Glomerular visceral epithelial cell (primary cell): ENCODE measurements around the gene HIP1.
"Not testable (repeated sequence)": the region's sequence is repeated elsewhere in the genome, so short reads cannot be mapped to it uniquely, and the experiment has no call there.

Experiments
- DNase-seq: peaks from one replicate; pipeline ENCODE4 v3.0.0-alpha.2; 2016; ENCODE audit errors: extremely low spot score

HIP1 gene

GRCh38 chr7:75716992-75717626 lies 21.6 kb downstream of the HIP1 start:
- DNase-seq, result no peak

- no peak for DNase-seq
Measured at GRCh38 chr7:75715864-75716263, 22.9 kb downstream of the HIP1 start.

- no peak for DNase-seq
Measured at GRCh38 chr7:75712517-75713361, 26.0 kb downstream of the HIP1 start.

GRCh38 chr7:75711656-75712514 lies 26.9 kb downstream of the HIP1 start:
- no peak for DNase-seq

GRCh38 chr7:75711076-75711475 lies 27.7 kb downstream of the HIP1 start:
- DNase-seq, result no peak

GRCh38 chr7:75704928-75705327 lies 33.8 kb downstream of the HIP1 start:
- no peak for DNase-seq

GRCh38 chr7:75702515-75702914 lies 36.2 kb downstream of the HIP1 start:
- DNase-seq, result no peak

- no peak for DNase-seq
Measured at GRCh38 chr7:75699993-75700392, 38.7 kb downstream of the HIP1 start.

GRCh38 chr7:75698358-75698757 lies 40.4 kb downstream of the HIP1 start:
- DNase-seq, result no peak

- DNase-seq, result no peak
Measured at GRCh38 chr7:75696263-75697037, 42.3 kb downstream of the HIP1 start.

- DNase-seq, result no peak
Measured at GRCh38 chr7:75694638-75695399, 43.9 kb downstream of the HIP1 start.

GRCh38 chr7:75693668-75694067 lies 45.1 kb downstream of the HIP1 start:
- not testable (repeated sequence) for DNase-seq

GRCh38 chr7:75691793-75692543 lies 46.8 kb downstream of the HIP1 start:
- no peak for DNase-seq

GRCh38 chr7:75690121-75690523 lies 48.6 kb downstream of the HIP1 start:
- no peak for DNase-seq

- DNase-seq, result no peak
Measured at GRCh38 chr7:75689246-75690099, 49.3 kb downstream of the HIP1 start.

- no peak for DNase-seq
Measured at GRCh38 chr7:75688200-75689136, 50.3 kb downstream of the HIP1 start.

- no peak for DNase-seq
Measured at GRCh38 chr7:75687246-75688088, 51.3 kb downstream of the HIP1 start.
